H1 (cell line): ENCODE measurements around the gene FNDC10. TPM values are rescaled to one million over a fixed set of nuclear protein-coding genes. Genes with fewer than 3 reads are reported as not detected.

Source experiments
- BCL11A ChIP-seq, 2 experiments: IDR thresholded peaks; one replicate each; pipeline ENCODE4 v1.6.1; 2011; ENCODE audit warnings: low read depth in 2 of 2, low read length in 2 of 2, mild to moderate bottlenecking in 2 of 2
- CHD2 ChIP-seq: IDR thresholded peaks from 2 replicates; pipeline ENCODE4 v1.6.1; 2012; ENCODE audit warnings: low read length, improper control_type of control experiment
- CREB1 ChIP-seq: IDR thresholded peaks from 2 replicates; pipeline ENCODE4 v1.6.1; 2012; ENCODE audit warnings: inconsistent platforms
- NRF1 ChIP-seq: IDR thresholded peaks from 2 replicates; pipeline ENCODE4 v1.6.1; 2011; ENCODE audit warnings: mild to moderate bottlenecking, low read depth, low read length, improper control_type of control experiment
- TAF7 ChIP-seq: optimal IDR thresholded peaks from 2 replicates; pipeline ENCODE3; 2011; ENCODE audit warnings: low read depth, mild to moderate bottlenecking, inconsistent platforms, low read length, moderate library complexity, borderline replicate concordance
- TEAD4 ChIP-seq: IDR thresholded peaks from 2 replicates; pipeline ENCODE4 v1.6.1; 2012; ENCODE audit warnings: low read depth, low read length, inconsistent platforms, mixed read lengths
- polyA plus RNA-seq, 7 experiments: library from polyadenylated mRNA; depleted of rRNA in 3 of 7; stranded (reverse) in 5 of 7; unstranded in 2 of 7; fragments of >200 nt in 5 of 7; fragments of 200-250 nt in 2 of 7; gene quantifications; 1 replicate in 5 of 7; 2 replicates in 1 of 7; 4 replicates in 1 of 7; pipeline versions ENCODE4 v1.2.1 to v1.2.3, GENCODE V29; 2011 to 2013; ENCODE audit warnings: missing spikeins in 2 of 7, mixed read lengths in 2 of 7
- total RNA-seq: library from RNA; stranded (reverse); fragmentation: NEBNext Ultra II Directional; extraction: Animal tissue kit (Norgen Biotek cat#: 25700); gene quantifications from 2 replicates; pipeline ENCODE4 v1.2.1, GENCODE V29; 2021

FNDC10 gene
- total and polyA plus RNA-seq, 2 of the 8 experiments (the other 6 are each of a cell fraction or from before 2014, with no cell fraction given) = 19.0 to 21.8 TPM

DNA sequence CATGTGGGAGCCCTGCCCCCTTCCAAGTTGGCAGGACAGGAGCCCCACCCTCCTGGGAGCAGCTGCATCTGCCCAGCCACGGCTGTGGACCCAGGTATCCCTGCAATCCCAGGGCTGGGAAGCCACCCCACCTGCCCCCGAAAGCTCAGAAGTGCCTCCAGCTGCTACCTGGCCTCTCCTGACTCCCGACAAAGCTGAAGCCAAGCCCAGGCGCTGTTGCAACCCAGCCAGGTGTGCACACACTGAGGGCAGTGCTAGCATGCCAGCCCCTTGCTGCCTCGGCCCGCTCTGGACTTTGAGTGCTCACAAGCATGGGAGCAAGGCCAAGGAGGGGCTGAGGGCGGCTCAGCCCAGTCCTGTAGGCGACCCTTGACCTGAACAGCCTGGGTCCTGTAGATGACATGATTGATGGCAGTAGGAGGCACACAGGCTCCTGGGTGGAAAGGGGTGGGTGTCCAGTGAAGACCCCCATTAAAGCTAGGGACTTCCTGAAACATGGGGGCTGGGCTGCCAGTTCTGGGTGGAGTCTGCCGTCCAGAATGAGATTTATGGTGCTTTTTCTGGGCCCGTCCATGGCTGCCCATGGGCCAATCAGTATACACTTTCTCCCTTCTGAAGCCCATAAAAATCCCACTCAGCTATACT, 22.4 kb downstream of the FNDC10 start (continued):
- no peak for TF ChIP-seq TEAD4
- no peak for TF ChIP-seq CREB1
- no peak for TF ChIP-seq CHD2
- no peak for TF ChIP-seq NRF1
- TF ChIP-seq BCL11A (IDR thresholded peaks at IDR 0.05; ENCODE audit: low read depth in 2 of 2, low read length in 2 of 2) = no peak
- TF ChIP-seq TAF7 = no peak
- TF ChIP-seq, all 59 proteins: peak for 0
